Hematopoietic multipotent progenitor cell treated with erythropoietin and hydrocortisone succinate and interleukin-3 and kit ligand, for 17 days (in vitro differentiated cells): Measurements from ENCODE around the gene TMOD1.
A peak's percentile ranks its signal among the peaks of the same experiment; 100 is the strongest.

Experiments
- DNase-seq: peaks from one replicate; pipeline ENCODE4 v3.0.0-alpha.2; 2015; ENCODE audit warnings: low spot score

TMOD1 gene

GRCh38 chr9:97518166-97518908, 16.9 kb downstream of the TMOD1 start:
- DNase-seq = no peak

- DNase-seq = peak; percentile 52
These were observed 17.4 kb downstream of the TMOD1 start for GRCh38 chr9:97518909-97519307.

GRCh38 chr9:97519441-97519970, 18.0 kb downstream of the TMOD1 start:
- no peak for DNase-seq

GRCh38 chr9:97521576-97522333, 20.3 kb downstream of the TMOD1 start:
- DNase-seq = no peak

- no peak for DNase-seq
These were observed 23.0 kb downstream of the TMOD1 start for GRCh38 chr9:97524424-97524823.

GRCh38 chr9:97525451-97525850, 24.0 kb downstream of the TMOD1 start:
- no peak for DNase-seq

GRCh38 chr9:97526895-97527575, 25.6 kb downstream of the TMOD1 start:
- no peak for DNase-seq

GRCh38 chr9:97527626-97528528, 26.4 kb downstream of the TMOD1 start:
- DNase-seq = no peak

GRCh38 chr9:97528529-97529230, 27.2 kb downstream of the TMOD1 start:
- no peak for DNase-seq

- DNase-seq = peak; percentile 65
These were observed 28.1 kb downstream of the TMOD1 start for GRCh38 chr9:97529363-97530076.

GRCh38 chr9:97531888-97532376, 30.5 kb downstream of the TMOD1 start:
- DNase-seq = no peak

- no peak for DNase-seq
These were observed 32.7 kb downstream of the TMOD1 start for GRCh38 chr9:97534185-97534584.

- DNase-seq = no peak
These were observed 33.6 kb downstream of the TMOD1 start for GRCh38 chr9:97534961-97535594.

- DNase-seq = no peak
These were observed 34.3 kb downstream of the TMOD1 start for GRCh38 chr9:97535771-97536170.

- DNase-seq = no peak
These were observed 35.0 kb downstream of the TMOD1 start for GRCh38 chr9:97536480-97536879.

GRCh38 chr9:97543561-97543960, 42.1 kb downstream of the TMOD1 start:
- DNase-seq = no peak

- DNase-seq = no peak
These were observed 44.0 kb downstream of the TMOD1 start for GRCh38 chr9:97545486-97545885.

- DNase-seq = no peak
These were observed 45.8 kb downstream of the TMOD1 start for GRCh38 chr9:97547098-97547829.

GRCh38 chr9:97548379-97548778, 46.9 kb downstream of the TMOD1 start:
- DNase-seq = no peak
